ENCODE results near the gene ESRRA.
"Not testable (repeated sequence)": the region's sequence is repeated elsewhere in the genome, so short reads cannot be mapped to it uniquely, and the experiment has no call there.

ESRRA gene

DNA sequence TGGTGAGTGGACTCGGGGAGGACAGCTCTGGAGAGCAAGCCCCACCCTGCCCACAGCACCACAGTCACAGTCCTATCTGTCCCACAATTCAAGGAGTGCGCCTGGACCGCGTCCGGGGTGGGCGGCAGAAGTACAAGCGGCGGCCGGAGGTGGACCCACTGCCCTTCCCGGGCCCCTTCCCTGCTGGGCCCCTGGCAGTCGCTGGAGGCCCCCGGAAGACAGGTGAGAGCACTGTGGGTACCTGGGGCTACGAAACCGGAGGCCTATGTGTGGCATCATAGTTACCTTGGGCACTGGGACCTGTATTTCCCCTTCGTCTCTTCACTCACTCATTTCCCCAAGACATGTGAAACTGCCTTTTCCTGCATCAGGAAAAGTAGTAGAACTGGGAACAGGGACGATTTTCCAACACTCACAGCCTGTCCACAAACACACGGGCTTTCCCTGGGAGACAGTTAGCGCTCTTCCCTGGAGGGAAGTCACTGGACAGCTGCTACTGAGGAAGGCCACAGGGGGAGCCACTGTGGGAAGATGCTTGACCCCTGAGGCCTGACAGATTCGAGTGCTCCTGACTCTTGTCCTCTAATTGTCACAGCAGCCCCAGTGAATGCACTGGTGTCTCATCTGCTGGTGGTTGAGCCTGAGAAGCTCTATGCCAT is 9.0 kb downstream of the ESRRA start:
- Histone ChIP-seq H3K27ac (ENCODE audit: low read length) (no peak overlapping the region), H3K27me3 (ENCODE audit: control insufficient read depth, insufficient read depth, low read length) (no peaks in the 10 kb centered on the region), H3K36me3 (ENCODE audit: control insufficient read depth, insufficient read depth, low read length) (peaks cover 4% of the 10 kb centered on the region), H3K9me3 (ENCODE audit: control insufficient read depth, insufficient read depth, low read length) (no peaks in the 10 kb centered on the region), H3K4me3 (ENCODE audit: low read length) (no peak overlapping the region), H3K4me1 (ENCODE audit: control insufficient read depth, insufficient read depth, low read length) (peaks cover 3% of the 10 kb centered on the region; the same call in 1 of the 2 replicates)
- no CpG with 5 or more reads among the region's 19 CpGs for WGBS (ENCODE audit: insufficient coverage, insufficient read length)
- DNase-seq (ENCODE audit: low read depth, low spot score): no peak

DNA sequence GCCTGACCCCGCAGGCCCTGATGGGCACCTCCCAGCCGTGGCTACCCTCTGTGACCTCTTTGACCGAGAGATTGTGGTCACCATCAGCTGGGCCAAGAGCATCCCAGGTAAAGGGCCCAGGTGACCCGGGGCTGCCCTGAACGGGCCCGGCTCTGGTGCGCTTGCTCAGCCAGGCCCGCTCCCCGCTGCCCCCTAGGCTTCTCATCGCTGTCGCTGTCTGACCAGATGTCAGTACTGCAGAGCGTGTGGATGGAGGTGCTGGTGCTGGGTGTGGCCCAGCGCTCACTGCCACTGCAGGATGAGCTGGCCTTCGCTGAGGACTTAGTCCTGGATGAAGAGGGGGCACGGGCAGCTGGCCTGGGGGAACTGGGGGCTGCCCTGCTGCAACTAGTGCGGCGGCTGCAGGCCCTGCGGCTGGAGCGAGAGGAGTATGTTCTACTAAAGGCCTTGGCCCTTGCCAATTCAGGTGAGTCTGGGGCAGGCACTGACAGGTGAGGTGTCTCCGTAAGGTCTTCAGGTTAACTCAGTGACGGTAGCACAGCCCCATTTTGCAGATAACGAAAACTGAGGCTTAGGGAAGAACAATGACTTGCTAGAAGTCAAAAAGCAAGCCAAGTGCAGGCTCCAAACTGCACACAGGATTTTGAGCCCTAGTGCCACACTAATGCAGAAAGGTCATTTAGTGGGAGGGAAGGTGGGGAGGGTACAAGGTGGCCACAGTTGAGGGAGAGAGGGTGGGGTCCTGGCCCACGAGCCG is 9.7 kb downstream of the ESRRA start:
- Histone ChIP-seq H3K27ac (ENCODE audit: low read length) (no peak overlapping the region), H3K4me3 (ENCODE audit: low read length) (no peak overlapping the region), H3K9me3 (ENCODE audit: control insufficient read depth, insufficient read depth, low read length) (no peaks in the 10 kb centered on the region), H3K36me3 (ENCODE audit: control insufficient read depth, insufficient read depth, low read length) (peaks cover 4% of the 10 kb centered on the region), H3K27me3 (ENCODE audit: control insufficient read depth, insufficient read depth, low read length) (no peaks in the 10 kb centered on the region), H3K4me1 (ENCODE audit: control insufficient read depth, insufficient read depth, low read length) (peaks cover 3% of the 10 kb centered on the region; the same call in 1 of the 2 replicates)
- DNase-seq (ENCODE audit: low read depth, low spot score): no peak
- no CpG with 5 or more reads among the region's 24 CpGs for WGBS (ENCODE audit: insufficient coverage, insufficient read length)

DNA sequence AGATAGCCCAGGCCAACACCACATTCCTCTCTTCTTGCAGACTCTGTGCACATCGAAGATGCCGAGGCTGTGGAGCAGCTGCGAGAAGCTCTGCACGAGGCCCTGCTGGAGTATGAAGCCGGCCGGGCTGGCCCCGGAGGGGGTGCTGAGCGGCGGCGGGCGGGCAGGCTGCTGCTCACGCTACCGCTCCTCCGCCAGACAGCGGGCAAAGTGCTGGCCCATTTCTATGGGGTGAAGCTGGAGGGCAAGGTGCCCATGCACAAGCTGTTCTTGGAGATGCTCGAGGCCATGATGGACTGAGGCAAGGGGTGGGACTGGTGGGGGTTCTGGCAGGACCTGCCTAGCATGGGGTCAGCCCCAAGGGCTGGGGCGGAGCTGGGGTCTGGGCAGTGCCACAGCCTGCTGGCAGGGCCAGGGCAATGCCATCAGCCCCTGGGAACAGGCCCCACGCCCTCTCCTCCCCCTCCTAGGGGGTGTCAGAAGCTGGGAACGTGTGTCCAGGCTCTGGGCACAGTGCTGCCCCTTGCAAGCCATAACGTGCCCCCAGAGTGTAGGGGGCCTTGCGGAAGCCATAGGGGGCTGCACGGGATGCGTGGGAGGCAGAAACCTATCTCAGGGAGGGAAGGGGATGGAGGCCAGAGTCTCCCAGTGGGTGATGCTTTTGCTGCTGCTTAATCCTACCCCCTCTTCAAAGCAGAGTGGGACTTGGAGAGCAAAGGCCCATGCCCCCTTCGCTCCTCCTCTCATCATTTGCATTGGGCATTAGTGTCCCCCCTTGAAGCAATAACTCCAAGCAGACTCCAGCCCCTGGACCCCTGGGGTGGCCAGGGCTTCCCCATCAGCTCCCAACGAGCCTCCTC is 10.6 kb downstream of the ESRRA start:
- not testable (repeated sequence) for H3K36me3 ChIP-seq (ENCODE audit: control insufficient read depth, insufficient read depth, low read length); H3K9me3 ChIP-seq (ENCODE audit: control insufficient read depth, insufficient read depth, low read length); DNase-seq (ENCODE audit: low read depth, low spot score); H3K27me3 ChIP-seq (ENCODE audit: control insufficient read depth, insufficient read depth, low read length); H3K27ac ChIP-seq (ENCODE audit: low read length); H3K4me1 ChIP-seq (ENCODE audit: control insufficient read depth, insufficient read depth, low read length); H3K4me3 ChIP-seq (ENCODE audit: low read length)
- WGBS (ENCODE audit: insufficient coverage, insufficient read length): no CpG with 5 or more reads among the region's 25 CpGs

DNA sequence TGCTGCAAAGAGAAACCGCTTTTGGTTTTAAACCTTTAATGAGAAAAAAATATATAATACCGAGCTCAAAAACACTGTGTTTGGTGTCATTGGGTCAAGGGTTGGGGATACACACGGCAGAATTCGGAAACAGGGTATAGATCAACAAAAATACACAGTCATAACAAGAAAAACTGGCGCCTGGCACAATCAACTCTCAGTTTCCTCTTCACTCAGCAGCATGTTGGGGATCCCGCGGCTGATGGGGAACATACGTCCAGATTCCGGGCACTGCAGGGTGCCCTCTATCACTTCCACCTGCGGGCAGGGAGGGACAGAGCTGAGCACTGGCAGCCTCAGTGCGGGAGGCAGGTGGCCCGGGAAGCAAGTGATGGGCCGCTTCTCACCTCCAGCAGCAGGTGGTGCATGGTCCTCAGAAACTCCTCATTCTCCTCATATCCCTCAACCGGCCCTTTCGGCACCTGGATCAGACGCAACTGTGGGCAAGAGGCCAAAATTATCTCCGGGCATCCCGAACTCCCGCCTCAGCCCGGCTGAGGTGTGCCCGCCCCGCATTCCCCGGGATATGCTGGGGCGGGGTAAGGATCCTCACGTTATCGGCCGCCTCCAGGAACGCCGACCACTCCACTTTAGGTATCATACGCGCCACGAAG is 11.5 kb downstream of the ESRRA start:
- DNase-seq (ENCODE audit: low read depth, low spot score): no peak
- Histone ChIP-seq H3K27ac (ENCODE audit: low read length) (no peak overlapping the region), H3K4me3 (ENCODE audit: low read length) (peak overlapping the region; percentile 67; the same call in 1 of the 2 replicates), H3K36me3 (ENCODE audit: control insufficient read depth, insufficient read depth, low read length) (peaks cover 11% of the 10 kb centered on the region), H3K9me3 (ENCODE audit: control insufficient read depth, insufficient read depth, low read length) (no peaks in the 10 kb centered on the region), H3K4me1 (ENCODE audit: control insufficient read depth, insufficient read depth, low read length) (peaks cover 3% of the 10 kb centered on the region; the same call in 1 of the 2 replicates), H3K27me3 (ENCODE audit: control insufficient read depth, insufficient read depth, low read length) (no peaks in the 10 kb centered on the region)
- WGBS (ENCODE audit: insufficient coverage, insufficient read length): no CpG with 5 or more reads among the region's 32 CpGs

DNA sequence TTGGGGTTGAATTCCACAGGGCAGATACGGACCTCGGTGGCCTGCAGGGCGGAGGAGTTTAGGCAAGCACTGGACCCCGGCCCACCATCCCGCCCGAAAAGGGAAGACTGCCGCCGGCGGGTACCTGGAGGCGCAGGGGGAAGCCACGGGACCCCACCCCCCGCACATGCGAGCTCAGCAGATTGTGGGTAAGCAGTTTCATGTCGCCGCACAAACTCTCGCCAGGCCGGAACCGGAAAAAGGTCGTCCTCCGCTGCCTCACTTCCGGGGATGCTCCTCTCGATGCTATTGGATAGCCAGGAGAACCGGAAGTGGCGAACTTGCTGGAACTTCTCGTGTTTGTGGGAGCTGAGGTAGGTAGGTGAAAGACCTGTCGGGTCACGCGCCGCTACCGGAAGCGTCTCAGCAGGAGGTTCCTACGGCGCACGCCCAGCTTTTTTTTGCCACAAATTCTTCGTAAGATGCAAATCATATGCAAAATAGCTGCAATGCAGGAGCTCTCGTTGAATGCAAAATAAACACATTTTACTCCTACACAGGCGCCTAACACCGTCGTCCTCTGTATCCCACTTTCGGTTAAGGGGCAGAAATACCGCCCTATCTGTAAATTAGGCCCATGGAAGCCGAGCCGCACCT is 12.1 kb downstream of the ESRRA start, which contains the start of gene TRMT112:
TRMT112 (minus strand) TSS at position 235 of the 636 bp plus-strand sequence; CDS start at position 202, 33 bp downstream.
- WGBS (ENCODE audit: insufficient coverage, insufficient read length): no CpG with 5 or more reads among the region's 43 CpGs

DNA sequence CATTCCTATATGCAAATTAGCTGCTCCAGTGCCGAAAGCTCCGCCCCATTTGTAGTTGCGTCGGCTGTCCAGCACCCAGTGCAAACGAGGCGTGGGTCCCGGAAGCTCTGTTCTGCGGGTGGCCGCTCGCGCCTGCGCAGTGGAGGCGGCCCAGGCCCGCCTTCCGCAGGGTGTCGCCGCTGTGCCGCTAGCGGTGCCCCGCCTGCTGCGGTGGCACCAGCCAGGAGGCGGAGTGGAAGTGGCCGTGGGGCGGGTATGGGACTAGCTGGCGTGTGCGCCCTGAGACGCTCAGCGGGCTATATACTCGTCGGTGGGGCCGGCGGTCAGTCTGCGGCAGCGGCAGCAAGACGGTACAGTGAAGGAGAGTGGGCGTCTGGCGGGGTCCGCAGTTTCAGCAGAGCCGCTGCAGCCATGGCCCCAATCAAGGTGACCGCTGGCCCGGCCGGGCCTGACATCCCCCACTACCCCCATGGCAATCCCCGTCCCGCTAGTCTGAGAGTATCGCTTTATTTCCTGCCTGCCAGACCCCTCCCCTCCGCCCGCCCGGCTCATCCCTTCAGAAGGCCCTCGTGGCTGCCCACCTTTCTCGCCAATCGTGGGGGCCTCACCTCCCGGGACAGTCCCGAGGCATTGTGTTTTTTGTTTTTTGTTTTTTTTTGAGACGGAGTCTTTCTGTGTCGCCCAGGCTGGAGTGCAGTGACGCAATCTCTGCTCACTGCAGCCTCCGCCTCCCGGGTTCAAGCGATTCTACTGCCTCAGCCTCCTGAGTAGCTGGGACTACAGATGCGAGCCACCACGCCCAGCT is 12.8 kb downstream of the ESRRA start, which contains the start of gene PRDX5:
PRDX5 (plus strand) TSS at position 161 of the 805 bp plus-strand sequence; CDS start at position 256, 95 bp downstream.
- H3K4me1 ChIP-seq (ENCODE audit: control insufficient read depth, insufficient read depth, low read length): peaks cover 3% of the 10 kb centered on the region; the same call in 1 of the 2 replicates
- WGBS (ENCODE audit: insufficient coverage, insufficient read length): no CpG with 5 or more reads among the region's 61 CpGs

More for the DNA sequence above, 12.1 kb downstream of the ESRRA start, which contains the start of gene TRMT112:
- peaks cover 15% of the 10 kb centered on the region for H3K36me3 ChIP-seq (ENCODE audit: control insufficient read depth, insufficient read depth, low read length)
- H3K27me3 ChIP-seq (ENCODE audit: control insufficient read depth, insufficient read depth, low read length): no peaks in the 10 kb centered on the region
- H3K27ac ChIP-seq (ENCODE audit: low read length): no peak within 1 kb of the TSS
- H3K4me1 ChIP-seq (ENCODE audit: control insufficient read depth, insufficient read depth, low read length): peaks cover 3% of the 10 kb centered on the region; the same call in 1 of the 2 replicates
- peak within 1 kb of the TSS; percentile 67 for H3K4me3 ChIP-seq (ENCODE audit: low read length)
- peak; percentile 97 for DNase-seq (ENCODE audit: low read depth, low spot score)
- no peaks in the 10 kb centered on the region for H3K9me3 ChIP-seq (ENCODE audit: control insufficient read depth, insufficient read depth, low read length)

DNA sequence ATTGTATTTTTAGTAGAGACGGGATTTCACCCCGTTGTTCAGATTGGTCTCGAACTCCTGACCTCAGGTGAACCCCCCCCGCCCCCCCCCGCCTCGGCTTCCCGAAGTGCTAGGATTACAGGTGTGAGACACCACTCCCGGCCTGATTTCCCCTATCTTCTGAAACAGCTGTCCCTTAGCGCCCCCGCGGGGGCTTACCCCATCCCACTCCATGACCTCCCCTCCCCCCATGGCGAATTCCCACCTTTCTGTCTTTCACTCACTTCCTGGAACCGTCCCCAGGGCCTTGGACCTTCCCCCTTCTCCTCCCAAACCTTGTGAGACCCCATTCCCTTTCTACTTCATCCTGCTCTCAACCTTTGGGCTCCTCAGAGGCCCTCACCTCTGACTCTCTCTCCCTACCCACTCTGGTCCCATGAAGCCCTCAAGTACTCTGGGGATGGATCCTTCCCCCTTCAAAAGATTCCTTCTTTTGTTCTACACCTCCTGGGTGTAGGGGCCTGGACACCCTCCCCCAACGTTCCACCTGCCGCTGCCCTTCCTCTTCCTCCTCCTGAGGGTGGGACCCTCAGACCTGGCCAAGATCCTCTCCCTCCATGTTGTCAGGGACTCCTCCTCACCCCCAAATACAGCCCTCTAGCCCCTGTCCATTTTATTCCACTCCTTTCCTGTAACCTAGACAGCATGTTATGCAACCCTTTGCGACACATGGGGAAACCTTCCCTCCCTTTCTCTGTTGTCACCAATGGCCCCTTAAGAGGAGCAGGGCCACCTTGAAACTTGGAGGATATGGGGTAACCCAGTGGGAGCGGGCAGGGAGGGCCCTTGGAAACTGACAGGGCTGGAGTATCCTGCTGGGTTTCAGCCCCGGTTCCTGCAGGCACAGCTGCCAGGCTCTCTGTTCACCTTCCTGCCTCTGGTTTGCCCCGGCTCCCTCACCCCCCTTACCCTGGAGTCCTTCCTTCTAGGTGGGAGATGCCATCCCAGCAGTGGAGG is 13.7 kb downstream of the ESRRA start:
- Histone ChIP-seq H3K27ac (ENCODE audit: low read length) (no peak overlapping the region), H3K4me1 (ENCODE audit: control insufficient read depth, insufficient read depth, low read length) (peaks cover 4% of the 10 kb centered on the region)

More for the DNA sequence above, 12.8 kb downstream of the ESRRA start, which contains the start of gene PRDX5:
- no peak for DNase-seq (ENCODE audit: low read depth, low spot score)
- Histone ChIP-seq H3K9me3 (ENCODE audit: control insufficient read depth, insufficient read depth, low read length) (no peaks in the 10 kb centered on the region), H3K27me3 (ENCODE audit: control insufficient read depth, insufficient read depth, low read length) (no peaks in the 10 kb centered on the region), H3K27ac (ENCODE audit: low read length) (no peak within 1 kb of the TSS), H3K4me3 (ENCODE audit: low read length) (peak within 1 kb of the TSS; percentile 67), H3K36me3 (ENCODE audit: control insufficient read depth, insufficient read depth, low read length) (peaks cover 18% of the 10 kb centered on the region)

DNA sequence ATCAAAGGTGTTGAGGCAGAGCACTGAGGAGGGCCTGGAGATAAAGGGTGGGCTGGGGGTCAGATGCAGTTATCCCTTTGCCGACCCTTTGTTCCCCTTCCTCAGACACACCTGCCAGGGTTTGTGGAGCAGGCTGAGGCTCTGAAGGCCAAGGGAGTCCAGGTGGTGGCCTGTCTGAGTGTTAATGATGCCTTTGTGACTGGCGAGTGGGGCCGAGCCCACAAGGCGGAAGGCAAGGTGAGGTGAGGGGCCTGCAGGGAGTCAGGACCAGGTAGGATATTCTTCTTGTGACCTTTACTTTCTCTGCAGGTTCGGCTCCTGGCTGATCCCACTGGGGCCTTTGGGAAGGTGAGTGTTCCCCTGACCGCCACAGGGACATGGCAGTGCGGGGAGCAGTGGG is 15.2 kb downstream of the ESRRA start:
- no peak overlapping the region for H3K27ac ChIP-seq (ENCODE audit: low read length)

More for the DNA sequence above, 13.7 kb downstream of the ESRRA start:
- Histone ChIP-seq H3K36me3 (ENCODE audit: control insufficient read depth, insufficient read depth, low read length) (peaks cover 18% of the 10 kb centered on the region), H3K27me3 (ENCODE audit: control insufficient read depth, insufficient read depth, low read length) (no peaks in the 10 kb centered on the region), H3K9me3 (ENCODE audit: control insufficient read depth, insufficient read depth, low read length) (no peaks in the 10 kb centered on the region), H3K4me3 (ENCODE audit: low read length) (peak overlapping the region; percentile 67; the same call in 1 of the 2 replicates)
- no peak for DNase-seq (ENCODE audit: low read depth, low spot score)
- no CpG with 5 or more reads among the region's 19 CpGs for WGBS (ENCODE audit: insufficient coverage, insufficient read length)

More for the DNA sequence above, 15.2 kb downstream of the ESRRA start:
- Histone ChIP-seq H3K9me3 (ENCODE audit: control insufficient read depth, insufficient read depth, low read length) (no peaks in the 10 kb centered on the region), H3K4me3 (ENCODE audit: low read length) (no peak overlapping the region), H3K4me1 (ENCODE audit: control insufficient read depth, insufficient read depth, low read length) (peaks cover 4% of the 10 kb centered on the region), H3K27me3 (ENCODE audit: control insufficient read depth, insufficient read depth, low read length) (no peaks in the 10 kb centered on the region), H3K36me3 (ENCODE audit: control insufficient read depth, insufficient read depth, low read length) (peaks cover 14% of the 10 kb centered on the region)
- no CpG with 5 or more reads among the region's 7 CpGs for WGBS (ENCODE audit: insufficient coverage, insufficient read length)
- no peak for DNase-seq (ENCODE audit: low read depth, low spot score)
